CD1c-positive myeloid dendritic cell (primary cell): ENCODE results near the gene DENND4B.

Experiments
- DNase-seq: peaks from one replicate; pipeline ENCODE4 v3.0.0-alpha.2; 2016; ENCODE audit errors: extremely low spot score

The DENND4B gene

GRCh38 chr1:153886127-153886526, 60.4 kb downstream of the DENND4B start:
- no peak for DNase-seq

- no peak for DNase-seq
These were observed 63.3 kb downstream of the DENND4B start for GRCh38 chr1:153883223-153883622.

- peak; percentile 34 for DNase-seq
These were observed 64.1 kb downstream of the DENND4B start for GRCh38 chr1:153882296-153882912.

GRCh38 chr1:153881751-153882150, 64.8 kb downstream of the DENND4B start:
- DNase-seq: no peak

GRCh38 chr1:153880962-153881361, 65.6 kb downstream of the DENND4B start:
- peak; percentile 55 for DNase-seq

- DNase-seq: no peak
These were observed 66.5 kb downstream of the DENND4B start for GRCh38 chr1:153880024-153880423.
